NT2/D1 (cell line): ENCODE data around the gene DEDD.

Source experiments
- SUZ12 ChIP-seq: IDR thresholded peaks from 2 replicates; pipeline ENCODE4 v1.6.1; 2011; ENCODE audit not compliant: insufficient read length, insufficient read depth; ENCODE audit errors: extremely low read depth
- YY1 ChIP-seq: IDR thresholded peaks from 2 replicates; pipeline ENCODE4 v1.6.1; 2011; ENCODE audit not compliant: insufficient read length, insufficient read depth
- ZNF274 ChIP-seq: IDR thresholded peaks from 2 replicates; pipeline ENCODE4 v1.6.1; 2011; ENCODE audit warnings: mild to moderate bottlenecking, low read depth, low read length

DNA sequence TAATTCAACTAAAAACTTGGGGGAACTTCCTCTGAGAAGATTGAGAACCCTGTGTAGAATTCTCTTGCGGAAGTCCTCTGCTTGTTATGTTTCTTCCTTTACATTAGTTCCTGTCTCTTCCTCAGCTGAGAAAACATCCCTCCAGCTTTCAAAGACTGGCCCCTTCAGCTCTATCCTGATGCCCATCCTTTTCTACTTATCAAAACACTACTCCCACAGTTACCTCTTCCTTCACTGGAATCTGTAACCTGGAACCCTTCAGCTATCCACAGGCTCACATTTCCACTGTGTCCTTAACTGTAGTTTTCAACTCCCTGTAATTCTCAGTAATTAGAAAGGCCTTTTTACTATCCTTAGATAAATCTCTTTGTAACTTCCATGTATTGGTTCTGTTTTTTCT lies 6.0 kb upstream of the DEDD start:
- TF ChIP-seq YY1 (no peak), SUZ12 (no peak), ZNF274 (no peak)
